Measurements from ENCODE around the gene TLX2.
A peak's percentile ranks its signal among the peaks of the same experiment; 100 is the strongest.
"Not testable (repeated sequence)": the region's sequence is repeated elsewhere in the genome, so short reads cannot be mapped to it uniquely, and the experiment has no call there.

The TLX2 gene

DNA sequence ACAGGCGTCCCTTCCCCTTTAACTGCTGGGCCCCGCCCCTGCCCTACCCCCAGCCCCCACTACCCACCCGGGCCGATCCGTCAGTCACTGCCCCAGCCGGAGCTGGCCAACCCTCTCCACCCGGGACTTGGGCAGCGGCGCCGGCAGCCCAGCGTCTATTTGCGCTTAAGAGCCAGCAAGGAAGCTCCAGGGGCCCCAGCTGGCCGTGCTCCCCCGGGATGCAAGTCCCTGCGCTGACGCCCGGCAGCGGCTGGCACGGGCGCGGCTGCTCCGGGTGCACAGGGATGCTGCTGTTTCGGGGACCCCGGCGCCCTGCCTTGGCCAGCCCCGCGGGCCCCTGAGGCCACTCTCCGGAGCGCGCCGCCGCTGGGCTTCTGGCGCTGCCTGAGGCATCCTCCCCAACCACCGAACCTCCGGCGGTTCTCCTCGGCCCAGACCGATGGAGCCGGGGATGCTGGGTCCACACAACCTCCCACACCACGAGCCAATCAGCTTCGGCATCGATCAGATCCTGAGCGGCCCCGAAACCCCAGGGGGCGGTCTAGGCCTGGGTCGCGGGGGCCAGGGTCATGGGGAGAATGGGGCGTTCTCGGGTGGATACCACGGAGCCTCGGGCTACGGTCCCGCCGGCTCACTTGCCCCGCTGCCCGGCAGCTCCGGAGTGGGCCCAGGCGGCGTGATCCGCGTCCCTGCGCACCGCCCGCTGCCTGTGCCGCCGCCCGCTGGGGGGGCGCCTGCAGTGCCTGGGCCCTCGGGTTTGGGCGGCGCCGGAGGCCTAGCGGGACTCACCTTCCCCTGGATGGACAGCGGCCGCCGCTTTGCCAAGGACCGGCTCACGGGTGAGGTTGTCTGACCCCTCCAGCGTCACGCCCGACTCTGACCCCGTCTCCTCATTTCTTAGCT, at the start of gene TLX2:
Gene TLX2, plus strand, starts transcription at position 83 of the 903 bp plus-strand sequence. Its CDS starts 357 bp downstream, at position 440.
- no peak for DNase-seq (ENCODE audit: low read depth in 3 of 3)

DNA sequence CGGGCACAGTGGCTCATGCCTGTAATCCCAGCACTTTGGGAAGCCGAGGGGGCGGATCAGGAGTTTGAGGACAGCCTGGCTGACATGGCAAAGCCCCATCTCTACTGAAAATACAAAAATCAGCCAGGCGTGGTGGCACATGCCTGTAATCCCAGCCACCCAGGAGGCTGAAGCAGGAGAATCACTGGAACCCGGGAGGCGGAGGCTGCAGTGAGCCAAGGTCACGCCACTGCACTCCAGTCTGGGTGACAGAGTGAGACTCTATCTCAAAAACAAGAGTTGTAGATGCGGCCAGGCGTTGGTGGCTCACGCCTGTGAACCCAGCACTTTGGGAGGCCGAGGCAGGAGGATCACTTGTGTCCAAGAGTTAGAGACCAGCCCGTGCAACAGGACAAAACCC, 43.5 kb upstream of the TLX2 start:
- not testable (repeated sequence) for DNase-seq (ENCODE audit: low read depth in 3 of 3)

DNA sequence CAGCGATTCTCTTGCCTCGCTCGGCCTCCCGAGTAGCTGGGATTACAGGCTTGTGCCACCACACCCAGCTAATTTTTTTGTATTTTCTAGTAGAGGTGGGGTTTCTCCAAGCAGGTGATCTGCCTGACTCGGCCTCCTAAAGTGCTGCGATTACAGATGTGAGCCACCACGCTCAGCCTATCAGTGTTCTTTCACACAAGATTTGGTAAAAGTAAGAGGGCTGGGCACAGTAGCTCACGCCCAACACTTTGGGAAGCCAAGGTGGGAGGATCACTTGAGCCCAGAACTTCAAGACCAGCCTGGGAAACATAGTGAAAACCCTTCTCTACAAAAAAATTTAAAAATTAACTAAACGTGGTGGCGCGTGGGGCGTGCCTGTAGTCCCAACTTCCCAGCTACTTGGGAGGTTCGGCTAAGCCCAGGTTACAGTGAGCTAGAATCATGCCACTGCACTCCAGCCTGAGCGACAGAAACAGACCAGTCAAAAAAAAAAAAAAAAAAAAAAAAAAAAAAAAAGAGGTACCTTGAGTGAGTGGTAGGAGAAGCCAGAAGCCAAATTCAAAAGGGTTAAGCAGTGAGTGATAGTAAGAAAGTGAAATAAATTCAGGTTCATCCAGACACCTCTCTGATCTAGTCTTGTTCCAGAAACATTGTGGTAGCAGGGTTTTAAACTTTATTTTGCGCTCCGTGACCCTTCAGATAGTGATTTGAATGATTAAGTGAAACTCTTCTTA, 42.8 kb upstream of the TLX2 start:
- DNase-seq (ENCODE audit: low read depth in 3 of 3) = no peak

DNA sequence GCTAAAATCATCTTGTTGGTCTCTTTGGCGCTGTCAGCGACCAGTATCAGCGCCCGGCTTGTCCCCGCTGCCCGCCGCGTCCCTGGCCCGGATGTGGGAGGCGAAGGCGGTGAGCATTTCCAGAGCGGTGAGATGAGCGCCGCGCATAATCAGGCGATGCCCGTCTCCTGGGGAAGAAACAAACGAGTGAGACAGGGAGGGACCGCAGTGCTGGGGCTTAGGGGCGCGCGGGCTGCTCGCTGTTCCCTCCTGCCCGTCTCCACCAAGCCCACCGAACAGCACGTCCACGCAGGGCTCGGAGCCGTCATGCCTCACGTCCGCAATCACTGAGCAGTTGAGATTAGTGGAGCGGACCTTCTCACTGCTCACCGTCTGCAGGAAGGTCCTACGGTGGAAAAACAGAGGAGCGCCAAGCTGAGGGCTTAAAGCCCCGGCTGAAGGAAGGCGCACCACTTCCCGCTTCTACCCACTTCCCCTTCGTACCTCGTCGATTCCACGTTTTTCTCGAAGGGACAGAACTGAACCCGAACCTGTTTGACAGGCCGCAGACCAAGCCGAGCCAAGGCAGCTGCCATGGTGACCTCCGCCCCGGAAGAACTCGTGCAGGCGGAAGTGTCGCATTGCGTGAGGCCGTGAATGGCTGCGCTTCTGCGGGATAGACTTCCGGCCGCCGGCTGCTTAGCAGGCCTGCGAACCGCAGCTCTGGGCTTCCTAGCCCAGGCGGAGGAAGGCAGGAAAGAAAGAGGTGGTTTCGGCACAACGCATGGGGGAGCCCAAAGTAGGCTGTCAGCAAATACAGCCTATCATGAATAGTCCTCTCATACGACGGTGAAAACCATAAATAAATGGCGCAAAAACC, 41.9 kb upstream of the TLX2 start, which contains the start of gene MRPL53:
Gene MRPL53, minus strand, starts transcription at position 595 of the 859 bp plus-strand sequence. Its CDS starts 20 bp downstream, at position 575.
- DNase-seq (ENCODE audit: low read depth in 3 of 3) = peak; percentile 88 to 98 (median 92)

DNA sequence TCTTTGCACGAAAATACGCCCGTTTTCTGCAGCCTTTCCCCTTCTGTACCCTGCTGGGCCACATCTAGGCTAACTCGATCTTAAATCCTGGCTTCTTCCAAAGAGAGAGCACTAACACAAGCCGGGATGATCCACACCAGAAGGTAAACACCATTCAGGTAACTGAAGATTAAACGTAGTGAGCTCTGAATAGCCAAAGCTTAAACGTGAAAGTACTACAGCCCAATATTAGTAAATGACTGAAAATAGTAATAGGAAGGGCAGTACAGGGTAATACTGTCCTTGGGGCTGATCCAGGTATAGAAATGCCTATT, 41.3 kb upstream of the TLX2 start:
- no peak for DNase-seq (ENCODE audit: low read depth in 3 of 3)

DNA sequence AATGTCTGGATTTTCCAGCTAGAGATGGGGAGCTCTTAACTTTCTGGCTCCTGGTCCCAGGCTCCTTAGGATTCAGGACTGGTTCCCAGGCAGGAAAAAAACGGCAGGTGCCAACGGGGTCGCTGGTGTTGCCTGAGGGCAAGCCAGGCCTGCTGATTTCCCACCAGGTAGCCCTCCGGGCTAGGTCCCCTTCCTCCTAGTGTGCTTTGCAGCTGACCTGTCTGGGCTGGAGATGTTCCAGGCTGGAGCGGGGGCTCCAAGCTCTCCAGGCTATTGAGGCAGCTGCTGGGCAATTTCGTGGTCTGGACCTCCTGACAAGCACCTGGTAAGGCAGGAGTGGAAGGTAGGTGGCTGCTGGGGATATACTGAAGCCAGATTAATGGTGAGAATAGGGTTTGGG, 39.8 kb upstream of the TLX2 start:
- no peak for DNase-seq (ENCODE audit: low read depth in 3 of 3)

DNA sequence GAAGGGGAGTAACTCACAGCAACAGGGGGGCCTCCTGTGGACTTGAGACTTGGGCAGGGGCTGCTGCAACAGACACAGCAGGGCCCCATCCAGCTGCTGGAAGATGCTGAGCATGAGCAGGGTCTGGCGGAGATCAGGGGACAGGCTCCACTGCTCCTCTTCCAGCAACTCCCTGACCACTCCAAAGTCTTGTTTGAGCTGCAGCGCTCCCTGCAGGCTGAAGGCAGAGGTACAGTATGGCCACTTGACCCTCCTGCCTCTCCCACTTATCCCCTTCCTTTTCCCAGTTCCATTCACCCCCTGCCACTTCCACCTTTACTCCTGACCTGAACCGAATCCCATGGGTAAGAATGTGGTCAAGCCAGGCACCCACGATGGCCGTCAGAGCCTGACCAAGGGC, 39.4 kb upstream of the TLX2 start:
- DNase-seq (ENCODE audit: low read depth in 3 of 3) = no peak

DNA sequence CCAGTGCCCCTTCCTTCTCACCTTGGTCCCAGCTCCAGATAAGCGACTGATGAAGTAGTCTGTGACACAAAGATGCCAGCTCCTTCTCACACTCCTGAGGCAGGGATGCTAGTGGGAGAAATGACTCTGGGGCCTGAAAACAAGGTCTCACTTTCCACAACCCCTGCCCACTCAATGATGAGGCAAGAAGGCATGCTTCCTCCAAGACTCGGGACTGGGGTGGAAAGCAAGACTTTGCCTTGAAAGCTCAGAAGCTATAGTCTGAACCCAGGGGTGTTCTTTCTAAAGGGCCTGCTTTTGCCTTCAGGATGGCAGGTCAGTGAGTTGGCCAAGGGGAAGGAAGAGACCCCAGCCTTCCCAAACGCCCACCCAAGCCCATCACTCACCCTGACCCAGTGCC, 32.8 kb upstream of the TLX2 start:
- DNase-seq (ENCODE audit: low read depth in 3 of 3) = no peak

DNA sequence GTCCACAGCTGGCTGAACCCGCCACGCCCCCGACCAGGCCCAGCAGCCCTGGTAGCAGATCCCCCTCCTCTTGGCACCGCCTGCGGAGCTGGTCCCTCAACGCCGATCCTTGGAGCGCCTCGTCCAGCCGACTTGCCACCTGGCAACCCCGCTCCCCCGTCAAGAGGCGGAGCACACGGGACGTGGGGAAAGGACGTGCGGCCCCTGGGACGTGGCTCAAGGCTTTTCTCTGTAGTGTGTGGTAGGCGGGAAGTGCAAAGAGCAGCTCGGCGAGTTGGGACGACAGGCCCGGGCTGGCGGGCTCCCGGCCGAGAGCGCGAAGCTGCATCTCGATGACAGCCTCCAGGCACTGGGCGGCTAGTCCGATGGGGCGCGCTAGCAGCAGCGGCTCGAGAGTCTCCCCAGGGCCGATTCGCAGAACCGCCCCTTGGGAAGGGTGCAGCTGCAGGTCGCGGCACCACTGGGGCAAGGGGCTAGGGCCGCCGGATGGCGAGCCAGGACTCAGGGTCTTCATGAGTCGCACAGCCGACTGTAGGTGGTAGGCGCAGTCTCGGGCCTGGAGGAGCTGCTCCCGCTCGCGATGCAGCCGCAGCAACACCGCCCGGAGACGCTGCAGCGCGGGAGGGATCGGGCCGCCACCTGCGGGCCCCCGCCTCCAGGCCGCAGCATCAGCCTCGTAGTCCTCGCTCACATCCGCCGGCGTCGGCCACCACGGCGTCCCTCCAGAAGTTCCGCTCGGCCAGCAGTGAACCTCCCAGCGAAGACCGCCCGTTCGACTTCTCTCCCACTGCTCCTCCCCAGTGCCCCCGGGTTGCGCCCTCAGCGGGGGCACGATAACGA, 32.1 kb upstream of the TLX2 start:
- DNase-seq (ENCODE audit: low read depth in 3 of 3) = peak in 1 of 3 experiments; percentile 50

DNA sequence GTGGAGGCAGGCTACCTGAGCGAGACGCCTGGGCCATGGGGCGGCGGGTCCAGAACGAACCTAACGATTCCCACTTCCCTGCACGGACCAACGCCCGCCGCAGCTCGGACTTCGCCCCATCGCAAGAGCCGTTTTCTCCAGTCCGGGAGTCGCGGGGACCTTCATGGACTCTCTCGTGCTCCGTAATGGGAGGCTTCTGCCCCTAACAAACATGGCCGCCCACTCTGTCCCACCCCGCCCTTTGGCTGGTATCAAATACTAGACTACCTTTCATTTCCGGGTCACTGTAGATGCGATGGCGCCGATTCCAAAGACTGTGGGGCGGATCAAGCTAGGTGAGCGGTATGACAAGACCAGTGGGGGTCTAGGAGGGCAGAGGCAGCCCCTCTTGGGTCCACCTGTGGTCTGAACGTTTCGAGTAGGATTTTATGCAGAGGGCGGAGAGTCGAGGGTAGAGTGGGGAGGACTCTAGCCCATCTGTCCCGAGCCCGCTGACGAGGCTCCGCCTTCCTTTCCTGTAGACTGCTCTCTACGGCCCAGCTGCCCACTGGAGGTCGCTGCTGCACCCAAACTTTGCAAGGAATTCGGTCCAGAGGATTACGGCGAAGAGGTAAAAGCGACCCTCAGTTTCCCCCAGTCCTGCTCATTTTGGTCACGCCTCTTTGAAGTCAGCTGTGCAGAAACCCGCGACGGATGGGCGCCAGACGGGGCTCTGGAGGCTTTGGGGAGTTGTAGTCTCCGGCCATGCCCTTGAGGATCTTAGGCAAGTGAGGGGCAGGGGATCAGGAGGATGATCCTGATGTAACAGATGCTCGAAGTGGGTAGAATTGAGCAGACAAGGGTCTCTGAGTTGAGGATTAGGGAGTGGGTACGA, 31.2 kb upstream of the TLX2 start, which contains the start of the genes CCDC142 and TTC31:
Gene CCDC142, minus strand, starts transcription at position 198 of the 874 bp plus-strand sequence. Its CDS starts 161 bp downstream, at position 37.
Gene TTC31, plus strand, starts transcription at position 281 of the 874 bp plus-strand sequence. Its CDS starts 15 bp downstream, at position 296.
- DNase-seq (ENCODE audit: low read depth in 3 of 3) = peak; percentile 84 to 89 (median 86)

DNA sequence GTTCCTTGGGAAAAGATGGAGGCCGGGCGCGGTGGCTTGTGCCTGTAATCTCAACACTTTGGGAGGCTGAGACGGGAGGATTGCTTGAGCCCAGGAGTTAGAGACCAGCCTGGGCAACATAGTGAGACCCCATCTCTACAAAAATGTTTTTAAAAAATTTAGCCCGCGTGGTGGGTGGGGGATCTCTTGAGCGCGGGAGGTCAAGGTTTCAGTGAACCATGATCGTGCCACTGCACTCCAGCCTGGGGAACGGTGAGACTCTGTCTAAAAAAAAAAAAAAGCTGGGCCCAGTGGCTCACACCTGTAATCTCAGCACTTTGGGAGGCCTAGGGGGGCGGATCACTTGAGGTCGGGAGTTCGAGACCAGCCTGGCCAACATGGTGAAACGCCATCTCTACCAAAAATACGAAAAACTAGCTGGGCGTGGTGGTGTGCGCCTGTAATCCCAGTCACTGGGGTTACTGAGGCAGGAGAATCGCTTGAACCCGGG, 30.5 kb upstream of the TLX2 start:
- not testable (repeated sequence) for DNase-seq (ENCODE audit: low read depth in 3 of 3)

DNA sequence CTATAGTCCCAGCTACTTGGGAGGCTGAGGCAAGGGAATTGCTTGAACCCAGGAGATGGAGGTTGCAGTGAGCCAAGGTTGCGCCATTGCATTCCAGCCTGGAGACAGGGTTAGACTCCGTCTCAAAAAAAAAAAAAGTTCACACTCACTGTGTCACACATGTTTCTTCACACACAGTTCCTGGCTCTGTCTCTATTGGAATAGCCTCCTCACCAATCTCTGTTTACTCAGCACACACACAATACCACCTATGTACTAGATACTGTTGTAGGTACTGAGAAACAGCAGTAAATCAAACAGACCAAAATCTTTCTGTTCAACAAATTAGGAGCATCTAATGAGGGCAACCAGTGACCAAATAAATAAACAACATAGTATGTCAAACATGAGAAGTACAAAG, 28.1 kb upstream of the TLX2 start:
- no peak for DNase-seq (ENCODE audit: low read depth in 3 of 3)

DNA sequence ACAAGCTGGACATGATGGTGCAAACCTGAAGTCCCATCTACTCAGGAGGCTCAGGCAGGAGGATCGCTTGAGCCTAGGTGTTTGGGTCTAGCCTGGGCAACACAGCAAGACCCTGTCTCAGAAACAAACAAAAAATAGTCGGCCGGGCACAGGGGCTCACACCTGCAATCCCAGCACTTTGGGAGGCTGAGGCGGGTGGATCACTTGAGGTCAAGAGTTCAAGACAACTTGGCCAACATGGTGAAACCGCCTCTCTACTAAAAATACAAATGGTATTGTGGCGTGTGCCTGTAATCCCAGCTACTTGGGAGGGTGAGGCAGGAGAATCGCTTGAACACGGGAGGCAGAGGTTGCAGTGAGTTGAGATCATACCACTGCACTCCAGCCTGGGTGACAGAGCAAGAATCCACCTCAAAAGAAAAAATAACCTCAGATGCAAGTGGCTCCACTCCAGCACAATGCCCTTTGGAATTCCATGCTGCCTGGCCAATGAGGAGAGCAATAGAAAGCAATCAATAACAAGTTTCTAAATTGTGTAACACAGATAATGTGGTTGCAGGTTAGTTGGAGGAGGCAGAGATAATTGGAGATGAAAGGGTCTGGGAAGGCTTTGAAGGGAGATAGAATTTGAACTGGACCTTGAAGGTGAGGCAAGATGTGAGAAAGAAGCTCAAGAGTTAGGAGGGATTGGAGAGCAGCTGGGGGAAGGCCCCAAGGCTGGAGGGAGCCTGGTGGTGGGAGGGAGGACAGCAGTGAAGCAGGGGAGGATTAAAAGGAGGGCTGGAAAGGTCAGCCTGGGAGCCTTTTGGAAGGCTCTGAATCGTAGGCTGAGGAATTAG, 25.4 kb upstream of the TLX2 start:
- DNase-seq (ENCODE audit: low read depth in 3 of 3) = no peak

DNA sequence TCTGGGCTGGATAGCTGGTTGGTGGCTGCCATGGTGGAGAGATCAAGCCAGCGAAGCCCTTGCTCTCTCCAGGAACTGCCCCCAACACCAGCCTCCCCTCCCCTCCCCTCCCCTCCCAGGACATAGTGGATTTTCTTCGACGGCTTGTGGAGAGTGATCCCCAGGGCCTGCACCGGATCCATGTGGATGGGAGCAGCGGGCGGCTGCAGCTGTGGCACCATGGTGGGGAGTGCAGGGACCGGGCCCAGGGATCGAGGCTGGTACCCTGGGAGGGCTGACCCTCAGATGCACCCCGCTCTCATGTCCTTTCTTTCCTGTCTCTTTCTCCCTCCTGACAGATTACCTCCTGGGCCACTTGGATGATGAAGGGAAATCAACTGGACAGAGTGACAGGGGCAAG, 24.3 kb upstream of the TLX2 start:
- no peak for DNase-seq (ENCODE audit: low read depth in 3 of 3)

DNA sequence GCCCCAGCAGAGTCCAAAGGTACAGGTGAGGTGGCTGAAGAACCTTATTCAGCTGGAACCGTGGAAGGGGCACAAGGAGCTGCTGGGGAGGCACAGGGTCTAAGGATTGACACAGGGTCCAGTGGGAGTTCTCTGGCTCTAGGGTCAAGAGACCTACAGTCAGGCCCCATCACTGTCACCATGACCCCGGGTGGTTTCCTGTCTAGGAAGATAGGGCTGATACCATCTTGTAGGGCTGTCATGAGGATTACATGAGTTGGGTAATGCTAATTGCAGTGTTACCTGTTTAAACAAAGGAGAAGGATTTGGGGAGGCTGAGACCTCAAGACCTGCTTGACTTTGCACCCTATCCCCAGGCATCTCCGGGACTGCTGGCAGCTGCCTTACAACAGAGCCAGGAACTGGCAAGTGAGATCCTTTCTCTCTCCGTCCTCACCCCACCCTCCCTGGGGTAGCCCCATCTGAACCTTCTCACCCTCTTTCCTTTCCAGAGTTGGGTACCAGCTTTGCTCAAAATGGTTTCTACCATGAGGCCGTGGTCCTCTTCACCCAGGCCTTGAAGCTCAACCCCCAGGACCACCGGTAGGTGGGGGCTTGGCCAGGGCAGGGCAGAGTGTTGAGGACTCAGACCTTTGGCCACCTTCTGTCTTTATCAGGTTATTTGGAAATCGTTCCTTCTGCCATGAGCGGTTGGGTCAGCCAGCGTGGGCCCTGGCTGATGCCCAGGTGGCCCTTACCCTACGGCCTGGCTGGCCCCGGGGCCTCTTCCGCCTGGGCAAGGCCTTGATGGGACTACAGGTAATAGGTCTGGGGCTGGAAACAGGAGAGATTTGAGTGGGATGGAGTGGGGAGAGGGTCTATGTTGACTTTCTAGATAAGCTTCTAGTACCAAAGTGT, 22.4 kb upstream of the TLX2 start:
- DNase-seq (ENCODE audit: low read depth in 3 of 3) = no peak

DNA sequence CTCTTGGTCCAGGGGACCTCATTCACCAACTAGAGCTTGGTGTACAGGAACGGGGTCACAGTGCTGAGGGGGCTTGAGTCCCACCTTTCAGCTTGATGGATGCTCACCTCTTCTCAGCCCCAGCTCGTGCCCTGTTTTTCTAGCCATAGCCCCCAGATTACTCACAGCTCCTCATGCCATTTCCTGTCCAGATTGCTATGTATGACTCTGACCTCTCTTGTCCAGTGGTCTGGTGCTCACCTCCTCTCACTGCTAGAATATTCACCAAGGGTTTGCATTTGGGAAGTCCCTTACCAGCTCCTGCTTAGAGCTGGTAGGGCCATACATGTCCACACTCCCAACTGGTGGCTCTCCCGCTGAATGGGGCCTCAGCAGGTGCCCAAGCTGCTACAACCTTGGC, 20.7 kb upstream of the TLX2 start:
- no peak for DNase-seq (ENCODE audit: low read depth in 3 of 3)

DNA sequence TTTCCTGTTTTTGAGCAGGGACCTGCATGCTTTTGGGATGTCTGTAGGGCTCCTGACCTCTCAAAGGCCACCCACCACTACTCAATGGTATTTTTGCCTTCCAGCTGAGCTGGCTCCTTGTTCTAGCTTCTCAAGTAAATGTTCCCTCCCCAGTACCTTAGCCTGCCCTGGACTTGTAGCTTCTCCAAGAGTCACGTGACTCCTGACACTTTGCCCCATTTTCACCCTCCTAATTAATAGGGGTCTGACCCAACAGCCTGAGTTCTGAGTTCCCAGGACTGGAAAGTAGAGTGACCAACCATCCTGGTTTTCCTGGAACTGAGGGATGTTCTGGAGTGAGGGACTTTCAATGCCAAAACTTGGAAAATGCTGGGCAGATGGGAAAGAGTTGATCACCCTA, 18.8 kb upstream of the TLX2 start:
- no peak for DNase-seq (ENCODE audit: low read depth in 3 of 3)

Measured in stimulated activated CD4-positive, alpha-beta T cell treated with anti-CD3 and anti-CD28 coated beads, TNF-alpha, amount 100 ng/mL, for 4 hours (primary cell).